Trophoblast cell (in vitro differentiated cells and primary cell): ENCODE data around the gene PPA2.

ENCODE experiments used
- DNase-seq, 2 donors: peaks; one replicate each; pipeline ENCODE4 v3.0.0-alpha.2; 2016
- H2AFZ ChIP-seq: 2 replicates; pipeline ENCODE4 v1.6.1; 2013; ENCODE audit warnings: low read length, moderate library complexity, mild to moderate bottlenecking; ENCODE audit not compliant: insufficient read depth, poor library complexity
- H2AK5ac ChIP-seq: 2 replicates; pipeline ENCODE4 v1.6.1; 2013; ENCODE audit warnings: mild to moderate bottlenecking, low read length
- H2BK120ac ChIP-seq: 2 replicates; pipeline ENCODE4 v1.6.1; 2013; ENCODE audit warnings: low read length, mild to moderate bottlenecking, moderate library complexity; ENCODE audit not compliant: insufficient read depth, poor library complexity
- H2BK12ac ChIP-seq: 2 replicates; pipeline ENCODE4 v1.6.1; 2013; ENCODE audit warnings: mild to moderate bottlenecking, low read length, moderate library complexity
- H2BK5ac ChIP-seq: 2 replicates; pipeline ENCODE4 v1.6.1; 2013; ENCODE audit warnings: low read length, low read depth, moderate library complexity, mild to moderate bottlenecking; ENCODE audit not compliant: poor library complexity
- H3K14ac ChIP-seq: 2 replicates; pipeline ENCODE4 v1.6.1; 2013; ENCODE audit warnings: mild to moderate bottlenecking, low read length
- H3K18ac ChIP-seq: 2 replicates; pipeline ENCODE4 v1.6.1; 2013; ENCODE audit warnings: mild to moderate bottlenecking, low read length
- H3K23ac ChIP-seq: 2 replicates; pipeline ENCODE4 v1.6.1; 2013; ENCODE audit warnings: low read length
- H3K27ac ChIP-seq: 2 replicates; pipeline ENCODE4 v1.5.1; 2013; ENCODE audit warnings: low read depth, mild to moderate bottlenecking, inconsistent platforms, low read length, moderate library complexity
- H3K27me3 ChIP-seq: 2 replicates; pipeline ENCODE4 v1.6.1; 2013; ENCODE audit warnings: inconsistent platforms, mild to moderate bottlenecking, low read length, moderate library complexity; ENCODE audit not compliant: insufficient read depth
- H3K36me3 ChIP-seq, 2 experiments: 1 replicate in 1 of 2; 2 replicates in 1 of 2; pipeline ENCODE4 v1.6.1; 2013; ENCODE audit warnings: low read length in 2 of 2, mild to moderate bottlenecking in 2 of 2, moderate library complexity in 1 of 2; ENCODE audit not compliant: insufficient read depth in 2 of 2, control insufficient read depth in 1 of 2
- H3K4ac ChIP-seq: 2 replicates; pipeline ENCODE4 v1.6.1; 2013; ENCODE audit warnings: low read depth, mild to moderate bottlenecking, low read length, moderate library complexity
- H3K4me1 ChIP-seq, 2 experiments: 1 replicate in 1 of 2; 2 replicates in 1 of 2; pipeline ENCODE4 v1.6.1; 2013; ENCODE audit warnings: low read length in 2 of 2, mild to moderate bottlenecking in 2 of 2, moderate library complexity in 1 of 2; ENCODE audit not compliant: insufficient read depth in 2 of 2, control insufficient read depth in 1 of 2
- H3K4me2 ChIP-seq: 2 replicates; pipeline ENCODE4 v1.6.1; 2013; ENCODE audit warnings: inconsistent platforms, mild to moderate bottlenecking, low read length, moderate library complexity
- H3K4me3 ChIP-seq: 2 replicates; pipeline ENCODE4 v1.5.1; 2013; ENCODE audit warnings: mild to moderate bottlenecking, low read depth, low read length, inconsistent platforms
- H3K79me1 ChIP-seq: one replicate; pipeline ENCODE4 v1.6.1; 2013; ENCODE audit warnings: low read length
- H3K79me2 ChIP-seq: 2 replicates; pipeline ENCODE4 v1.6.1; 2013; ENCODE audit warnings: low read length, mild to moderate bottlenecking; ENCODE audit not compliant: control insufficient read depth, insufficient read depth, poor library complexity
- H3K9ac ChIP-seq: 2 replicates; pipeline ENCODE4 v1.6.1; 2013; ENCODE audit warnings: mild to moderate bottlenecking, low read length
- H3K9me3 ChIP-seq: 2 replicates; pipeline ENCODE4 v1.6.1; 2013; ENCODE audit warnings: low read depth, mild to moderate bottlenecking, control low read depth, inconsistent platforms, low read length; ENCODE audit not compliant: insufficient read depth
- H4K12ac ChIP-seq: 2 replicates; pipeline ENCODE4 v1.6.1; 2013; ENCODE audit warnings: low read depth, mild to moderate bottlenecking, low read length, moderate library complexity
- H4K8ac ChIP-seq: 2 replicates; pipeline ENCODE4 v1.6.1; 2013; ENCODE audit warnings: low read depth, mild to moderate bottlenecking, low read length, moderate library complexity
- H4K91ac ChIP-seq: one replicate; pipeline ENCODE4 v1.6.1; 2013; ENCODE audit warnings: low read depth, mild to moderate bottlenecking, low read length, moderate library complexity
- WGBS: extraction: QIAGEN DNeasy Blood & Tissue Kit; methylation state at CpG from one replicate; pipeline ENCODE4 v1.1.7; 2013; ENCODE audit warnings: missing lambda C conversion rate; ENCODE audit not compliant: insufficient read length, insufficient coverage; ENCODE audit errors: extremely low coverage; 5-methylcytosine and 5-hydroxymethylcytosine counted together

Gene PPA2

DNA sequence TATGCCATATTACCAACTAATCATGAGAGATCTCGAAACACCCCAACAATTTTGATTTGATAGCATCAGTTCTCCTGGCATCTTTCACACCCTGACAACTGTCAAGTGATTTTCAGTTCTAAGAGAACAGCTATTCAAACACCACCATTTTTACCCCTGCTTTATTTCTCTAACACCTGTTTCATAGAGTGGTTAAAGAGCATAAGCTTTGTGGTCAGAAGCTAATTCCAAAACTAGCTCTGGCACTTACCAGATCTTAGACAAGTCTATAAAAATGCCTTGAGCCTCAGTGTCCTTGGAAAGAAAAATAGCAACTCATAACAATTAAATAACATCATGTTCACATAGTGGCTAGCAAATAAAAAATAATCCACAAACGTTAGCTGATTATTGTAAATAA, 17.9 kb downstream of the PPA2 start:
- Histone ChIP-seq H3K4me1 (peaks cover 0 to under 1% of the 10 kb centered on the region in 2 experiments), H3K9me3 (no peaks in the 10 kb centered on the region), H3K27ac (no peak overlapping the region), H3K9ac (no peak overlapping the region), H3K79me2 (no peaks in the 10 kb centered on the region), H3K27me3 (no peaks in the 10 kb centered on the region), H3K4me2 (no peak overlapping the region), H3K4ac (no peak overlapping the region), H3K18ac (no peak overlapping the region), H2AK5ac (no peak overlapping the region), H3K4me3 (no peak overlapping the region), H3K14ac (no peak overlapping the region), H3K36me3 (no peaks in the 10 kb centered on the region), H2BK5ac (no peak overlapping the region), H2AFZ (no peak overlapping the region), H2BK120ac (no peak overlapping the region), H4K8ac (no peak overlapping the region), H3K79me1 (no peaks in the 10 kb centered on the region), H4K91ac (no peak overlapping the region), H4K12ac (no peak overlapping the region), H2BK12ac (no peak overlapping the region), H3K23ac (no peak overlapping the region)
- 100% methylated on average over 1 of the region's 2 CpGs for WGBS
- no peak for DNase-seq

DNA sequence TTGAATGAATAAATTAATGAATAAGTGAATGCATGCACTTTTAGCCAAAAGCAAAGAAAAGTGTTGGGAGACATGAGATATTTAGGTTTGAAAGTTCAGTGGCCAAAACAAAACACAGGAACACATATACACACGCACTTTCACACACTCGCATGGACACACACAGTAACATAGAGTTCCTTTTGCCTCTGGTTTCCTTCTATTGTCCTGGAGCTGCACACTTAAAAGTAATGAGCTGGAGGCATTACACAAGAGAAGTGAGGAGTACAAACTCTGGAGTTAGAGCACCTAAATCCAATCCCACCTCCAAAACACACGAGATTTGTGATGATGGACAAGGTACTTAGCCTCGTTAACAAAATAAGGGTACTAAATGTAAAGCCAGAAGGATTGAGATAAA, 18.7 kb downstream of the PPA2 start:
- no peak for DNase-seq
- Histone ChIP-seq H3K36me3 (no peaks in the 10 kb centered on the region), H3K4me2 (no peak overlapping the region), H3K9ac (no peak overlapping the region), H3K79me1 (no peaks in the 10 kb centered on the region), H2BK120ac (no peak overlapping the region), H2AK5ac (no peak overlapping the region), H3K4me3 (no peak overlapping the region), H3K4me1 (no peaks in the 10 kb centered on the region), H4K91ac (no peak overlapping the region), H3K9me3 (no peaks in the 10 kb centered on the region), H3K27me3 (no peaks in the 10 kb centered on the region), H4K12ac (no peak overlapping the region), H4K8ac (no peak overlapping the region), H3K23ac (no peak overlapping the region), H3K79me2 (no peaks in the 10 kb centered on the region), H3K18ac (no peak overlapping the region), H2BK5ac (no peak overlapping the region), H3K14ac (no peak overlapping the region), H2BK12ac (no peak overlapping the region), H3K27ac (no peak overlapping the region), H3K4ac (no peak overlapping the region), H2AFZ (no peak overlapping the region)
- WGBS = no CpG with 5 or more reads among the region's 4 CpGs

DNA sequence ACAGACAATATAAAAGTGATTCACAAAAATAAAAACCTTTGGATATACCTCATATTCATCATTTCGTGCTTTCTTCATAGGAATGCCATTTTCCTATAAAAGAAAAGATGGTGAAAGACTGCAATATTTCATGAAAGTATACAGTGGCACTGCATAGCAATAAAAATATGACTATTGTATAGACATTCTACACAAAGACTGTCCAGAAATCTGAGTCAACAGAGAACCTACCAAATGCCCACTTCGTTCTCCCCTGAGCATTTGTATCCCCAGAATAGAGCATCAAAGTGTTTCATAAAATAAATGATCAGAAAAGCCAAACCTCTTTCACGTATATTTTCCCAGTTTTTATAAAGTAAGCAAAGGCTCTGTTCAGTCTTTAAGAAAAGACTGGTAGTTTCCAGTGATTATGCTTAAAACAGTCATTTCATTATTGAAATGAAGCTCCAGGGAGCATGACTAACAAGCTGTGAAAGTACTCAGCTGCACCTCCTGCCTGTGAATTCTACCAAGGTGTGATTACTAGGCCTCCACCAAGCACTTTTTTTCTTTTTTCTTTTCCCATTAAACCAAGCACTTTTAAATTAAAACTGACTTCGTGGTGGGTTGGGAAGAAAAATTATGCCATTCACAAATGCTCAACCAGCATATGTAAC, 20.2 kb downstream of the PPA2 start:
- DNase-seq = no peak
- Histone ChIP-seq H3K27ac (no peak overlapping the region), H3K9ac (no peak overlapping the region)

DNA sequence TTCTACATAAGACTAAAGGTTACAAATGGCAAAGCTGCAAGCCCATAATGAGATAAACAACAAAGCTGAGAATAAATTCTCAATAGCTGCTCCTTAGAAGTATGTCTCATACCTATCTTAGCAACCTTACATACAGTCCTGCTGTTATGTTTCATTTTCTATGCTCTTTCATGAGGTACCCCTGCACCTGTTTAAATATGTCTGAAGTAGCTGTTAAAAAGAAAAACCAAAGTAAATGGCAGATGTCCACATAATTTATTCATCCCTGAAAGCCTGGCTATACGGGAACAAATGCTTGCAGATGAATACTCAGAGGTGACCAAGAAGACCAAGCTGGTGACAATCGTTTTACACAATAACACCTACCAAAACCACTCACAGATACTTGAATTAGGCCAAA, 22.5 kb downstream of the PPA2 start:
- Histone ChIP-seq H3K4me2 (no peak overlapping the region), H3K36me3 (no peaks in the 10 kb centered on the region), H3K27ac (no peak overlapping the region), H3K23ac (no peak overlapping the region), H3K9me3 (no peaks in the 10 kb centered on the region), H2BK12ac (no peak overlapping the region), H4K8ac (no peak overlapping the region), H3K27me3 (no peaks in the 10 kb centered on the region), H3K4me1 (no peaks in the 10 kb centered on the region), H3K79me2 (no peaks in the 10 kb centered on the region), H2BK5ac (no peak overlapping the region), H3K9ac (no peak overlapping the region), H3K14ac (no peak overlapping the region), H4K12ac (no peak overlapping the region), H3K4ac (no peak overlapping the region), H4K91ac (no peak overlapping the region), H3K18ac (no peak overlapping the region), H2AK5ac (no peak overlapping the region), H2BK120ac (no peak overlapping the region), H2AFZ (no peak overlapping the region), H3K4me3 (no peak overlapping the region), H3K79me1 (no peaks in the 10 kb centered on the region)
- no CpG with 5 or more reads among the region's 2 CpGs for WGBS
- DNase-seq = no peak

More for the DNA sequence above, 20.2 kb downstream of the PPA2 start:
- Histone ChIP-seq H3K4ac (no peak overlapping the region), H3K9me3 (no peaks in the 10 kb centered on the region), H3K23ac (no peak overlapping the region), H3K18ac (no peak overlapping the region), H4K8ac (no peak overlapping the region), H2AK5ac (no peak overlapping the region), H2BK12ac (no peak overlapping the region), H3K79me2 (no peaks in the 10 kb centered on the region), H3K4me1 (no peaks in the 10 kb centered on the region), H3K36me3 (no peaks in the 10 kb centered on the region), H4K91ac (no peak overlapping the region), H3K27me3 (no peaks in the 10 kb centered on the region), H2BK5ac (no peak overlapping the region), H3K79me1 (no peaks in the 10 kb centered on the region), H3K14ac (no peak overlapping the region), H2BK120ac (no peak overlapping the region), H3K4me3 (no peak overlapping the region), H4K12ac (no peak overlapping the region), H3K4me2 (no peak overlapping the region), H2AFZ (no peak overlapping the region)
- WGBS = no CpG with 5 or more reads among the region's 4 CpGs
